ENCODE measurements around the gene TPM1.

- TF ChIP-seq POLR2A (IDR thresholded peaks at IDR 0.05): no peak
- TF ChIP-seq CTCF (IDR thresholded peaks at IDR 0.05): no peak
These were observed 23.9 kb upstream of the TPM1 start for GRCh38 chr15:63018639-63019038.
